ENCODE results near the gene ADAMTSL2. TPM values are rescaled to one million over a fixed set of nuclear protein-coding genes. Genes with fewer than 3 reads are reported as not detected.

The ADAMTSL2 gene
- total RNA-seq, 1 donor from 2014 or later: 4.3 TPM

DNA sequence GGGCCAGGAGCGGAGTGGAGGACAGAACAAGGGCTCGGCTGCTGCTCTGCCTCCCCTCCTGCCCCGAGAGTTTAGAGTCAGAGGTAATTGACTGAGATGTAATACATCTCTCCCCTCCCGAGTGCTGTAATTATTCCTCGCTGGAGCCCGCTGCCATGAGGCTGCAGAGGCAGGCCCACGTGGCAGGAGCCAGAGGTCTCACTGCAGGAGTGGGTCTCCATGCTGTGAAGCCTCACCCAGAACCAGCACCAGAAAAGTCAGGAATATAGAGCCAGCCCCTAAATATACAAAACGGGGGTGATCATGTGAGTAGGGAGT is 72.2 kb downstream of the ADAMTSL2 start:
- DNase-seq: no peak

DNA sequence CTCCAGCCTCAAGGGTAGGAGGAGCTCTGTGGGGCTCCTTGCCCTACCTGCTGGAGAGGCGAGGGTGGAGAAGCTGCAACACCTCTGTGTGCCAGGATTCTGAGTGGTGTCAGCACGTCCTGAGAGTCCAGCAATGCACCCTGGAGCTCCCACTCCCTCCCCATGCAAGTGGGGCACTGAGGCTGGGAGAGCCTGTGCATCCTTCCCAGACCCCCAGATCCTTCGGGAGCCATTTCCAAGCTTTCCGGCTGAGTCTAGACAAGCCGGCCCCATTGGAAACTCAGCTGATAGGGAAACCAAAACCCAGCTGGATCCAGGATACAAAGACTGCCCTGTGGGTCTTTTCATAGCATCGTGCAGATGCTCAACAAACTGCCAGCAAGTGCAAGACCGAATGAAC is 72.9 kb downstream of the ADAMTSL2 start:
- no peak for DNase-seq

DNA sequence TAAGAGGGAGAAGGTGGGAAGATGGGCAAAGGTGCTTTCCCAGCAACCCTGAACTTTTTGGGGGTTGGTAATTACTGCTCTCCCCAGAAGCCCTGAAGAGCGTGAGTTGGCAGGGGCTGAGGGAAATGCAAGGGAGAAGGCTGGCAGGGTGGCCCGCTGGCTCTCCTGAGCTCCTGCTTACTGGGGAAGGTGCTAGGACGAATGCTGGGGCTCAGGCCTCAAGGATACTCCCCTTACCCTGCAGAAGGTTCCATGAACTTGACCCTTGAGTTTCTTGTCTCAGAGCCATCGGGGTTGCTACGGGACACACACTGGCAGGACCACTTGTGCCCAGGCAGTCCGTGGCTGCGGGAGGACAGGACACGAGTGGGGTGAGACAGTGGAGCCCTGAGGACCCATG is 73.5 kb downstream of the ADAMTSL2 start:
- DNase-seq: no peak

DNA sequence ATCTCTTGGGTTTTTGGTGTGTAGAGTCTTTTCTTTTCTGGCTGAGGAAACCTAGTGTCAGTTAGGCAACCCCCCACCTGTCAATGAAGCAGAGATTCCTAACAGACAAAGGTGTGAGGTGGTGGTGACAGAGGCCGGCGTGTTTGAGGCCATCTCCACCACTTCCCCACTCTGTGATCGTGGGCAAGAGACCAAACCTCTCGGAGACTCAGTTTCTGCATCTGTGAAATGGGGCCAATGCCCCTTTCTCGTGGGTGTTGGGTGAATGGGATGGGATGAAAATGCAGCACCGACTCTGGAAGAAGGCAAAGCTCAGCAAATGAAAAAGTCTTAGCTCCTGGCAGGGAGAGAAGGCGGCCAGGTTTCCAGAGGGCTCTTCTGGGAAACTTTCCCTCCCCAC is 73.9 kb downstream of the ADAMTSL2 start:
- no peak for DNase-seq

DNA sequence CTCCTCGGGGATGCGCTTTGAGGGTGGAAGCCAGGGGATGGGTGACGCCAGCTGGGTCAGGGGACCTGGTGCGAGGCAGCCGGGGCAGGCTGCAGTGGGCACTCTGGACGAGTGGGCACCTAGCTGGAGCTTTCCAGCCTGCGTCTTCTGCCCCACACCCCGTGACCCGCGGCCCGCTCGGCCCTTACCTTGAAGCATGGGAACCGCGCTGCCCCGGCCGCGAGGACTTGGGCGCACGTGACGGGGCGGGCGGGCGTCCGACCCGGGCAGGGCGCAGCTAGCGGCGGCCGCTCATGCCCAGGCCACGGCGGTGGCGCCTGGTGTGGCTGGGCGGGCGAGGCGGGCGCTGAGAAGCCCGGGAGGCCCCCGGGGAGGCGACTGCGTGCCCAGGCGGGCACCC is 74.4 kb downstream of the ADAMTSL2 start:
- no peak for DNase-seq

DNA sequence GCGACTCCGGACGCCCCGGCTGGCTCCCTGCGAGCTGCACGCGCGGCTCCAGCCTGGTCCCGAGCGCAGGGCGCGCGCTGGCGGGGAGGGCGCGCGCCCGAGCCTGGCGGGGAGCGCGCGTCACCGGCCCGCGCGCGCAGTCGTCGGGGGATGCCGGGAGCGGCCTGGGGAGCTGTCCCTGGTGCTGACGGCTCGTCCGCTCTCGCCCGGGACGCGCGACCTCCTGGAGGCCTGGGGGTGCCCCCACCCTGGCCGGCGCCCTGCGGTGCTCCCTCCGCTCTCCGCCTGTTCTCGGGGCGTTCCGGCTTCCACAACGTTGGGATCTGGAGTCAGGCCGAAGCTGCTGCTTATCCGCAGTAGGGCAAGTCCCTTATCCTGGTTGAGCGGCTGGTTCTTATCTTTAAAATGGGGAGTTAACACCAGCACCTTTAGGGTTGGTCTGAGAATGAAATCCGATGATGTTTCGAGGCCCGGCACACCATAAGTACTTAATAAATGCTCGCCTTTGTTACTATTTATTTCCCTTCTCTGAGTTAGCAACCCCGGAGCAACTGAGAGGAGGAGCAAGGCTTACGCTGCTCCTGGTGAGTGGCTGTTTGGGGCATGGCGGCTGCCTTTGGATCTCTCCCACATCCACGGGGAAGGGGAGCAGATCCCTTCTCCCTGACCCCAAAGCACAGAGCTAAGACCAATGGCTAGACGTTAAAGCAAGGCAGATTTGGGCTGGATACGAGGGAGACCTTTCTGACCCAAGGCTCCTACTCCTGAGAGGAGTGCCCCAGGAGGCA is 75.0 kb downstream of the ADAMTSL2 start, which contains the start of gene FAM163B:
TSS of gene FAM163B (minus strand) at position 79 of the 788 bp plus-strand sequence. CDS start 29,166 bp downstream, outside the sequence.
- DNase-seq: peak; percentile 87

DNA sequence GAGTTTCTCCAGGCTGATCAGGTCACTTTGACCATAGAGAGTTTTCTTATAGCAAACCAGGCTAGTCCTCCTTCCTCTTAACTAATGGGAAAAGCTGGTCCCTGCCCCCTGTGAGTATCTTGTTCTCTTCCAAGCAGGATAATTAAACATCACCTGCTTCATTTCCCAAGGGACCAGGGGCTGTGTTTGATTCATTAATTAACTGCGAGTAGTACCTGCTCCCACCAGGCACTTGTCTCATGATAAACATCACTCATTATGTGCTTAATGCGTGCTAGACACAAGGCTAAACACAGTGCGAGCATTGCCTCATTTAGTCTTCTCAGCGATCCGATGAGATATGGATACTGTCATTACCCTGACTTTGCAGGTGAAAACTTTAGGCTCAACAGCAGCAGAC is 76.3 kb downstream of the ADAMTSL2 start:
- DNase-seq: no peak

DNA sequence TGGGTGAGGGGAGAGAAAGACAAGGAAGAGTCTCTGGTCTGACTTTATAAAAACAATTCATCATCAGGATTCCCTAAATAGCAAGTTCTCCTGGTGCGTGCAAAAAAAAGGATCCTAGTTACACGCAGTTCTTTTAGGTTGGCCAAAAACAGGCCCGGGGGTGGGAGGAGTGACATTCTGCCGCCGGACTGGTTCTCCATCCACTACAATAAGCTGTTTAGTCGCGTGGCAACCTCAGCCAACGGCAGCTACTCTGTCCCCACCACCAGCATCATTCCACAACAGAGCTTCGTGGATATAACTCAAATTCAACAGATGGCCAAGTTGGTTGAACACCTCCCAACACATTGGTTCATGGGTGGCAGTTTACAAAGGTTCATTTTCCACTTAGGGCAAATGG is 77.5 kb downstream of the ADAMTSL2 start:
- no peak for DNase-seq

DNA sequence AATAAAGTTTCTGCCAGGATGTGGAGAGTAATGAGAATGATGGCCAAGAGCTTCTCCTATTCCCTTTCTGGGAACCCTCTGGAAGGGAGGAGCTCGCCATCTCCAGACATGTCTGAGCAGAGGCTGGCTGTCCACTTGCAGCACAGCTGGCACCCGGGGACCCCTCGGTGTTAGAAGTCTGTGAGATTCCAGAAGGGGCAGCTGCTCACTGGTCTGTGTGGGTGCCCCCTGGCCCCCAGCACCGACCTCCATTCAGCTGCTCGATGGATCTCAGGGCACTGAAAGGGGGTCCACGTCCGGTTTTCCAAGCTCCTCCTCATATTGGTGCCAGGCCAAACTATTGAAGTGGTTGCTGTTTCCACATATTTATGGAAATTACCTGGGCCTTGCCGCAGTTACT is 78.3 kb downstream of the ADAMTSL2 start:
- DNase-seq: peak; percentile 40

DNA sequence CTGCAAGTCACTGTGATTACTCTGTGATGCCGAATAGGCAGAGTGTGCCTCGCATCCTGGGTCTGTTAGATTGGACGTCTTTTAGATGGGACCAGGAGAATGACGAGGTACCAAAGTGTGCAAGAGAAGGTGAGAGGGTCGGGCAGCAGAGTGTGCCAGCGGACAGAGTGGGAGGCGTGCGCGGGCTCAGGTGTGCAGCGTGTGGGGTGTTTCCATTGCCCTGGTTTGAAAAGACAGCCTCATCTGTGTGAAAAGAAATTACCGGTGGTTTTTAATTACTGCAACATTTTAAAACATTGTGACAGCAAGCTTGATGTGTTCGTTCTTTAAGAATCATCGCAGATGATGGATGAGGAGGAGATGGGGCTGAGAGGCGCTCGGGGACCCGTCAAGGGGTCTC is 78.9 kb downstream of the ADAMTSL2 start:
- DNase-seq: no peak

DNA sequence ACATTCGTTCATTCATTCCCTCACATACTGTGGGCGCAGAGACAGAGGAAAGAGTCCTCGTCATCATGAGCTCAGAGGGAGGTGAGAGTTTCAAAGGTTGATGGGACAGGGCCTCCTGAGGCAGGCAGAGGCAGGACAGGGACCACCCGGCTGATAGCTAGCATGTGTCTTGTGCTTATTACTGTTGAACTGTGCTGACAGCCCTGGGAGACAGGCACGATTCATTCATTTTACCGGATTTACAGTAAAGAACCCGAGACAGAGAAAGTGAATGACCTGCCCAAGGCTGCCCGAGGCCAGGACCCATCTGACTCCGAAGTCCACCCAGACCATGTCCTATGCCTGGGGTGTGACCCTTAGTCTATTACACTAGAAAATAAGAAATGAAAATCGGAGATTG is 79.6 kb downstream of the ADAMTSL2 start:
- no peak for DNase-seq

DNA sequence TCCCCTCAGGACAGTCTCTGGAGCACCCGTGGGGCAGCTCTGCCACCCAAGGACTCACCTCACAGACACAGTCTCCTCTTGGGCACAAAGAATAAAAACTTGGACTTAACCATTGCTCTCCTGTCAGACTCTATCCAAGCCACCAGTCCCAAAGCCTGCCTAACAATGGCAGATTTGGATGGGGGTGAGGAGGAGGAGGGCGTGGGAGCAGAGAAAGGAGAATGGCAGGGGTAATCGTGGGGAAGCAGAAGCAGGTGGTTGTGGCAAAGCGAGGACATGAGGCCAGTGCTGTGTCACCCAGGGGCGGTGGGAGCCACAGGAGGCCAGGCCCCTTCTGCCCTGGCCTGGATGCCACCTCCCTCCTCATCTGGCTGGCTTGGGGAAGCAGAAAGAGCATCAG is 80.2 kb downstream of the ADAMTSL2 start:
- no peak for DNase-seq

DNA sequence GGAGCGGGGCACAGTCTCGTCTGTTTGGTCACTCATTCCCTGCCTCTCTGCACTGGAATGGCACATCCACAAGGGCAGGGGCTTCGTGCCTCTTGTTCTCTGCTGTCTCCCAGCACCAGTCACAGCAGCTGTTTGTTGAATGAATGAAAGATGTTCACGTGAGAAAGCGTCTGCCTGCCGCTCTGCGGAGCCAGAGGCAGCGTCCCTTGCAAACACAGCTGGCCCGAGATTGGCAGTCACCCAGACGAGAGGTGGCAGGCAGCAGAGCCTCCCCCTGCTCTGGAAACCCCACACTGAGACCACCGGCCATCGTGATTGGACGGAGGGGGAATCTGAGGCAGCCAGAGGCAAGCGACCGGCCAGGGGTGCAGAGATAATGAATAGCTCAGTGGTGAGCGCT is 80.7 kb downstream of the ADAMTSL2 start:
- DNase-seq: peak; percentile 26

DNA sequence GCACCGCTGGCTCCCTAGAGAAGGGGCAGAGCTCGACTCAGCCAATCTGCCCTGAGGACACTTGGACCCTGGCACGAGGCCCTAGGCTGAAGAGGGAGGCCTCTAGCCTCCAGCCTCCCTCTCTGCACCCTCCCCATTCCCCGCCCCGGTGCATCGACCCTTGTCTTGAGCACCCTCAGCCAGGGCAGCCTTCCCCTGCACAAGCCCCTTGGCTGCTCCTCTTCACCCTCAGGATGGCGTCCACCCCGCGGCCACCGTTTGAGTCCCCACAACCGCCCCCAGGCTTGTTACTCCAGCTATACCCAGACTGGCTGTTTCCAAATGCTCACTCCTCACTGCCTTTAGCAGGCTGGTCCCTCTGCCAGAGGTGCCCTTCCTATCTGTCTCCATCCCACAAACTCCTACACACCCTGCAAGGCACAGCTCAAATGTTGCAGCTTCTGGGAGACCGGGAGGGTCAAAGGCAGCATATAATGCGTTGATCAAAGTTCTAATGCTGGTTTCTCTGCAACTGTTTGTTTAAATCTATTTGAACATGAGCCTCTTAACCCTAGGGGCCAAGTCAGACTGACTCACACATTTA is 81.2 kb downstream of the ADAMTSL2 start:
- DNase-seq: no peak

DNA sequence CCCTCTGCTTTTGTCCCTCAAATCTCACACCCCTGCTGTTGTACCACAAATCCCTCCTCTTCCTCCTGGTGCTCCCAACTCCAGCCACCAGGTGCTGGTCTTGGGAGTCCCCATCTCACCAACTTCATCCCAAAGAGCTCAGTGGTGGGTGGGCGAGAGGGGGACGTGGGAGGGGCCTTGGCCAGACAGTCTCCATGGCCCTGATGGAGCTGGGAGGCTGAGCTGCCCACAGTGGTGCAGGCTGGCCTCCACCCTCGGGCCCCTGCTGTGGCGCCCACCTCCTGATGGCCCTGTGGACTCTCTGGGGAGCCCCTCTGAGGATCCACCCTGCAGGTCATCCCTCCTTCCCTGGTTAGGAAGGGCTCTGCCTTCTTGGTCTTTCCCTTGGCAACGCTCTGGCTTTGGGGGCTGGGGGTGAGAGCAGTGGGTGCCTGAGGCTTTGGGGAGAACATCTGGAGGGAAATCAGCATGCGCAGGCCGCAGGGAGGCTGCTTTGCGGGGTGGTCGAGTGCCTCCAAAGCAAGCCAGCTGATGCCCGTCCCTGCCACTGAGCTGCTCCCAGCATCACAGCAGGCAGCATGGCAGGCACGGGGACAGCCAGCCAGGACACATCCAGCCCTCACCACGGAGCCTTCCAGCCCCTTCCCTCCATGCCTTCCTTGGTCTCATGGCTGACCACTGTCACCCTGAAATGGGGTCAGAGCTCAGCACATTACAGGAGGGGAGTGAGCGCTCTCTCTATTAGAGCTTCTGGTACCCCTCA is 82.3 kb downstream of the ADAMTSL2 start:
- no peak for DNase-seq

DNA sequence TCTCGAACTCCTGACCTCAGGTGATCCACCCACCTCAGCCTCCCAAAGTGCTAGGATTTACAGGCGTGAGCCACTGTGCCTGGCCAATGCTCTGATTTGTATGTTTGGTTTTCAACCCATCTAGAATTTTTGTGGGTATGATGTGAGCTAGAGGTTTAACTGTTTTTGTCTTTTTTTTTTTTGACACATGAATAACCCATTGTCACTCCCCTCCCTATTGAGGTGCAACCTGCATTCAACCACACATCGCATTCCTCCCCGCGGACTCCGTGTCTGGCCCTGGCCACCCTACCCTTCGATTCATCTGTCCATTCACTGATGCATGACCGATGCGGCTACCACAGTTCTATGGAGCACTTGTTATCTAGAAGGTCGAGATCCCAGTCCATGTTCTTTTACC is 84.2 kb downstream of the ADAMTSL2 start:
- no peak for DNase-seq

DNA sequence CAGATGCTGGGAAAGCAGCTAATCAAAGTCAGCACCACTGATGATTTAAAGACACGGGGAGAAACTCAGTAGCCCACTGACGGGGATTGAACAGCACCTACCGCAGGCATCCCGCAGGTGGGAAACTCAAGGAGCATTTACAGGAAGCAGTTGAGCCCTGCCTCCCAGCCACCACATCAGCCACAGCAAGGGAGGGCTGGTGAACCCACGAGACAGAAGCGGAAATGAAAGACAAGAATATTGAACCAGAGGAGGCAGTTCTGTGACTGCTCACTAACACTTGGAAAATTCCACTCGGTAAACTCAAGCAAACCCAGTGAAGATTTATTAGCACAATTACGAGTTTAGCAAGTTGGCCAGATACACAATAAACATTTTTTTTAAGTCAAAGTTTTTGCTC is 85.3 kb downstream of the ADAMTSL2 start:
- DNase-seq: no peak

DNA sequence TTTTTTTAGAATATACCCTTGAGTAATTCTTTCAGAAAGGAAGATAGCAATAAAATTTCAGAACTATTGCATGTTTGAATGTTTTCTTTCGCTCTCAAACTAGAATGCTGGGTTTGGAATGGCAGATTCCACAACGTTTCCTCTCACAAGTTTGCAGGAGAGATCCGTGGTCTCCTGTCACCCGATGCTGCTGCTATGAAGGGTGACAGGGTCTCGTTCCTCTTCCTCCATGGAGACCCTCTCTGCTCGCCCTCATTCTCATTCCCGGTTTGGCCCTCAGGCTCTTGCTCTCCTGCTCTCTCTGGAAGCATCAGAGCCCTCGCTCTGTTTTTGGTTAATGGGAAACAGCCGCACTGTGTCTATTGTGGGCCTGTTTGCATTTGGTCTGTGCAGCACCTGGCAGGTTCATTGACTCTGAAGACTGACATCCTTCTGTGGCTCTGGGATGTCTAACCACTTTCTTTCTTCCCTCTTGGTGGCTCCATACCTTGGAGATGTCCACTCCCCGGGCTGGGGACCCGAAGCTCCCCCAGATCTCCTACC is 87.3 kb downstream of the ADAMTSL2 start:
- DNase-seq: no peak

DNA sequence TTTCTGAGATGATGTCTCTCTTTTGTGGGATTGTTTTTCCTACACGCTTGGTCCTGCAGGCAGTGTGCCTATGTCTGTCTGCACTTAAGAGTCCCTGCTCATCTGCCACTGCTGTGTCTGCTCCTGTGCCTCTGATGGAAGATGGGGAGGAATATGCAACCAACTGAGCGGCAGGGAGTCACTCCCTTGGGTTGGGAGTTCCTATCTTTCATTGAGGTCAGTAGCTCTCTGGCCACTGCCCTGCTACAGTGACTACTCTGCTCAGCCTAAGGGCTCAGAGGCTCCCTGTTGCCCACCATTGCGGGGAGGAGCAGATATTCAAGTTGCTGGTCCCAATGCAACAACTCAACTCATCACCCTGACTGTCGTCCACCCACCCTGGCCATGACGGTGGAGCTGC is 88.1 kb downstream of the ADAMTSL2 start:
- no peak for DNase-seq

Measured in tongue (tissue), 2 donors.